ENCODE results near the gene SORBS1. TPM values are rescaled to one million over a fixed set of nuclear protein-coding genes. Genes with fewer than 3 reads are reported as not detected.

The SORBS1 gene
- total and polyA plus RNA-seq, 2 donors (not counting 3 experiments of a cell fraction or from before 2014, with no cell fraction given), result 2.0 to 7.9 TPM

GRCh38 chr10:95443636-95444035, 117.5 kb downstream of the SORBS1 start:
- dilution Hi-C loops (cut with MboI; ENCODE audit: extremely low pct_ligation_motif_present, low sequenced_read_pairs) (no loop called here), intact Hi-C loops (cut with micrococcal nuclease) (no loop called here)
- no peaks in the 10 kb centered on the region for H3K36me3 ChIP-seq (ENCODE audit: control insufficient read depth in 2 of 2, extremely low read depth in 1 of 2, insufficient read depth in 2 of 2, low read length in 2 of 2)
- H3K4me1 ChIP-seq (ENCODE audit: control insufficient read depth, extremely low read depth, insufficient read depth, low read length), result peaks cover 24% of the 10 kb centered on the region
- DNase-seq (ENCODE audit: low read depth, low spot score), result no peak
- no peak overlapping the region for H3K27ac ChIP-seq (ENCODE audit: insufficient read depth, low read depth, low read length)
- no peaks in the 10 kb centered on the region for H3K9me1 ChIP-seq (replicated peaks; ENCODE audit: control insufficient read depth, extremely low read depth, insufficient read depth, low read length)
- H3K4me3 ChIP-seq (replicated peaks in 1 of 3; ENCODE audit: insufficient read depth in 1 of 3, low read depth in 1 of 3, low read length in 3 of 3), result no peak overlapping the region
- no peak for FAIRE-seq
- H3K79me2 ChIP-seq (ENCODE audit: control insufficient read depth, insufficient read depth, low read length), result no peaks in the 10 kb centered on the region
- H3K9ac ChIP-seq (replicated peaks; ENCODE audit: extremely low read depth, insufficient read depth, low read length), result no peak overlapping the region
- H3K9me3 ChIP-seq (replicated peaks; ENCODE audit: control insufficient read depth, insufficient read depth, low read length), result no peaks in the 10 kb centered on the region
- H3K4me2 ChIP-seq (ENCODE audit: insufficient read depth, low read length), result no peak overlapping the region
- H4K20me1 ChIP-seq (replicated peaks; ENCODE audit: control insufficient read depth, extremely low read depth, insufficient read depth, low read length), result no peaks in the 10 kb centered on the region
- H3K27me3 ChIP-seq (ENCODE audit: control insufficient read depth in 2 of 2, insufficient read depth in 2 of 2, low read length in 2 of 2), result no peaks in the 10 kb centered on the region
- POLR2A ChIA-PET, result no interaction called here
- no TSS peak for BruUV-seq (replicated peaks)
- H2AFZ ChIP-seq (ENCODE audit: low read depth, low read length), result no peak overlapping the region
- no peak for TF ChIP-seq FOS (IDR thresholded peaks at IDR 0.05; ENCODE audit: borderline replicate concordance, insufficient read depth, low read length)
- TF ChIP-seq, protein P1, sequence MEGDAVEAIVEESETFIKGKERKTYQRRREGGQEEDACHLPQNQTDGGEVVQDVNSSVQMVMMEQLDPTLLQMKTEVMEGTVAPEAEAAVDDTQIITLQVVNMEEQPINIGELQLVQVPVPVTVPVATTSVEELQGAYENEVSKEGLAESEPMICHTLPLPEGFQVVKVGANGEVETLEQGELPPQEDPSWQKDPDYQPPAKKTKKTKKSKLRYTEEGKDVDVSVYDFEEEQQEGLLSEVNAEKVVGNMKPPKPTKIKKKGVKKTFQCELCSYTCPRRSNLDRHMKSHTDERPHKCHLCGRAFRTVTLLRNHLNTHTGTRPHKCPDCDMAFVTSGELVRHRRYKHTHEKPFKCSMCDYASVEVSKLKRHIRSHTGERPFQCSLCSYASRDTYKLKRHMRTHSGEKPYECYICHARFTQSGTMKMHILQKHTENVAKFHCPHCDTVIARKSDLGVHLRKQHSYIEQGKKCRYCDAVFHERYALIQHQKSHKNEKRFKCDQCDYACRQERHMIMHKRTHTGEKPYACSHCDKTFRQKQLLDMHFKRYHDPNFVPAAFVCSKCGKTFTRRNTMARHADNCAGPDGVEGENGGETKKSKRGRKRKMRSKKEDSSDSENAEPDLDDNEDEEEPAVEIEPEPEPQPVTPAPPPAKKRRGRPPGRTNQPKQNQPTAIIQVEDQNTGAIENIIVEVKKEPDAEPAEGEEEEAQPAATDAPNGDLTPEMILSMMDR (IDR thresholded peaks at IDR 0.05; ENCODE audit: extremely low read depth in 1 of 2, insufficient read depth in 1 of 2, low read depth in 1 of 2, low read length in 2 of 2), result no peak
- TF ChIP-seq, protein P2, sequence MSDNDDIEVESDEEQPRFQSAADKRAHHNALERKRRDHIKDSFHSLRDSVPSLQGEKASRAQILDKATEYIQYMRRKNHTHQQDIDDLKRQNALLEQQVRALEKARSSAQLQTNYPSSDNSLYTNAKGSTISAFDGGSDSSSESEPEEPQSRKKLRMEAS (IDR thresholded peaks at IDR 0.05; ENCODE audit: insufficient read depth, insufficient read length), result no peak
- TF ChIP-seq POLR2AphosphoS5 (IDR thresholded peaks at IDR 0.05; ENCODE audit: insufficient read depth, low read depth, low read length), result no peak
- no peak for TF ChIP-seq MYC (IDR thresholded peaks at IDR 0.05; ENCODE audit: low read depth, low read length)
- TF ChIP-seq JUN (IDR thresholded peaks at IDR 0.05; ENCODE audit: borderline replicate concordance, insufficient read depth, insufficient read length, low read depth), result no peak
- TF ChIP-seq POLR2A (IDR thresholded peaks at IDR 0.05; ENCODE audit: low read depth, low read length), result no peak
- no peak for TF ChIP-seq EZH2 (IDR thresholded peaks at IDR 0.05; ENCODE audit: borderline replicate concordance, low read depth, low read length, severe bottlenecking)
- no peak for TF ChIP-seq GATA2 (IDR thresholded peaks at IDR 0.05; ENCODE audit: insufficient read depth, insufficient read length, low read depth, low read length)
- CTCF ChIA-PET, result interaction anchor here (6.1 kb wide), 1 partner anchor 12 kb away, joined by 91 read pairs; no protein-coding TSS in a partner anchor

All from endothelial cell of umbilical vein (primary cell).